ENCODE results near the gene HIF1A.

- no peak for TF ChIP-seq EZH2 (IDR thresholded peaks at IDR 0.05; ENCODE audit: borderline replicate concordance, low read depth, low read length, poor library complexity, severe bottlenecking)
- TF ChIP-seq, protein P1, sequence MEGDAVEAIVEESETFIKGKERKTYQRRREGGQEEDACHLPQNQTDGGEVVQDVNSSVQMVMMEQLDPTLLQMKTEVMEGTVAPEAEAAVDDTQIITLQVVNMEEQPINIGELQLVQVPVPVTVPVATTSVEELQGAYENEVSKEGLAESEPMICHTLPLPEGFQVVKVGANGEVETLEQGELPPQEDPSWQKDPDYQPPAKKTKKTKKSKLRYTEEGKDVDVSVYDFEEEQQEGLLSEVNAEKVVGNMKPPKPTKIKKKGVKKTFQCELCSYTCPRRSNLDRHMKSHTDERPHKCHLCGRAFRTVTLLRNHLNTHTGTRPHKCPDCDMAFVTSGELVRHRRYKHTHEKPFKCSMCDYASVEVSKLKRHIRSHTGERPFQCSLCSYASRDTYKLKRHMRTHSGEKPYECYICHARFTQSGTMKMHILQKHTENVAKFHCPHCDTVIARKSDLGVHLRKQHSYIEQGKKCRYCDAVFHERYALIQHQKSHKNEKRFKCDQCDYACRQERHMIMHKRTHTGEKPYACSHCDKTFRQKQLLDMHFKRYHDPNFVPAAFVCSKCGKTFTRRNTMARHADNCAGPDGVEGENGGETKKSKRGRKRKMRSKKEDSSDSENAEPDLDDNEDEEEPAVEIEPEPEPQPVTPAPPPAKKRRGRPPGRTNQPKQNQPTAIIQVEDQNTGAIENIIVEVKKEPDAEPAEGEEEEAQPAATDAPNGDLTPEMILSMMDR (conservative IDR thresholded peaks at IDR 0.05; ENCODE audit: low read depth, low read length), result no peak
Measured at GRCh38 chr14:61649283-61649682, 46.0 kb upstream of the HIF1A start.

Data from A673 (cell line).